Measurements from ENCODE around the gene IFNL1.

The IFNL1 gene

GRCh38 chr19:39301021-39301420 is 4.8 kb downstream of the IFNL1 start:
- H3K27ac ChIP-seq (ENCODE audit: low read length), result no peak overlapping the region
- peaks cover 5 to 37% of the 10 kb centered on the region in 2 donors for H3K27me3 ChIP-seq (ENCODE audit: control insufficient read depth in 1 of 2, insufficient read depth in 2 of 2, low read length in 2 of 2)
- no peaks in the 10 kb centered on the region for H3K4me1 ChIP-seq (ENCODE audit: control insufficient read depth, insufficient read depth, low read length)
- no peak overlapping the region for H3K4me3 ChIP-seq (ENCODE audit: low read length in 2 of 2)
- H3K9ac ChIP-seq (ENCODE audit: low read length in 2 of 2), result no peak overlapping the region
- H3K36me3 ChIP-seq (ENCODE audit: control insufficient read depth in 2 of 2, insufficient read depth in 2 of 2, low read length in 2 of 2), result no peaks in the 10 kb centered on the region
- H3K9me3 ChIP-seq (ENCODE audit: control insufficient read depth in 2 of 2, low read length in 2 of 2), result no peaks in the 10 kb centered on the region

DNA sequence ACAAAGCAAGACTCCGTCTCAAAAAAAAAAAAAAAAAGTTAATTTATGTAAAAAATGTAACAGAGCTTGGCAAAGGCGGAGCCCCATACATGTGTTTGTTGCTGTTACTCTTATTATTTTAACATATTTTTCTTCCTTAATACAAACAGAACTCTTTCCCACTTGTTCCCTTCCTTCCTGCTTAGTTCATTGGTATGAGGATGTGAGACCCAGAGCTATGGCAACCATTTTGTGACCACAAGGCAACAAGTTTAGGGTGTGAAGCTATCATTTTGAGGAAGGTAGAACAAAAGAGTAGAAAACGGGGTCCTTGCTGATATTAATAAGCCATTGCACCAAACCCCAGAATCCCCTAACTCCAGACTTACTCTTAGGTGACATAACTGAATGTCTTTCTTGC is 5.4 kb downstream of the IFNL1 start:
- Histone ChIP-seq H3K9me3 (ENCODE audit: control insufficient read depth in 2 of 2, low read length in 2 of 2) (no peaks in the 10 kb centered on the region), H3K9ac (ENCODE audit: low read length in 2 of 2) (no peak overlapping the region), H3K4me1 (ENCODE audit: control insufficient read depth, insufficient read depth, low read length) (no peaks in the 10 kb centered on the region), H3K4me3 (ENCODE audit: low read length in 2 of 2) (no peak overlapping the region), H3K36me3 (ENCODE audit: control insufficient read depth in 2 of 2, insufficient read depth in 2 of 2, low read length in 2 of 2) (no peaks in the 10 kb centered on the region), H3K27ac (ENCODE audit: low read length) (no peak overlapping the region), H3K27me3 (ENCODE audit: control insufficient read depth in 1 of 2, insufficient read depth in 2 of 2, low read length in 2 of 2) (peaks cover 5 to 40% of the 10 kb centered on the region in 2 donors)

DNA sequence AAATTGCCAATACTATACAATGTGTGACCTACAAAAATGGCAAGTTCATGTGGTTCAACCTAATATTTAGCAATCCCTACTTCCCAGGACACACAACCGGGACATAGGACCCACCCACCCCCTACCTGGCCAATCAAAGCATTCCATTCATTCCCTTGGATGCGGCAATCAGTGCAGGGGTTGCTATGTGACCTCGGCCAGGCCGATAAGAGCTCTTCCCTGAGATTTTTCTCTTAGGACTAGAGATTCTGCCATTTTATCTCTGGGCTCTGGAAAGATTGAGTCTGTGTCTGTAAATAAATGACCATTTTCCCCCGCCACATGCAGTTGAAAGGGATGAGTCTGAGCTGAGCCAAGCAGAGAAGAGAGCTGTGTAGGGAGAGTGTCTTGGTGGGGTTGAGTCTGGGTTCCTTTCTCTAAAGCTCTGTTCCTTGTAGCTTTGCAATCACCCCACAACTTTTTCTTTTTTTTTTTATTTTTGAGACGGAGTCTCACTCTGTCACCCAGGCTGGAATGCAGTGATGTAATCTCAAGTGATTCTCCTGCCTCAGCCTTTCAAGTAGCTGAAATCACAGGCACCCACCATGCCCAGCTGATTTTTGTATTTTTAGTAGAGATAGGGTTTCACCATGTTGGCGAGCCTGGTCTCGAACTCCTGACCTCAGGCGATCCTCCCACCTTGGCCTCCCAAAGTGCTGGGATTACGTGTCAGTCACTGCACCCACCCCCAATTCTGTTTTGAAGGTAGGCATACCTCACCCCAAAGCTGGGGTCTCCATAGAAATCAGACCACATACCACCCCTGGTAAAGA is 7.4 kb downstream of the IFNL1 start:
- Histone ChIP-seq H3K27me3 (ENCODE audit: control insufficient read depth in 1 of 2, insufficient read depth in 2 of 2, low read length in 2 of 2) (peaks cover 21 to 41% of the 10 kb centered on the region in 2 donors), H3K9ac (ENCODE audit: low read length in 2 of 2) (no peak overlapping the region), H3K4me3 (ENCODE audit: low read length in 2 of 2) (no peak overlapping the region), H3K27ac (ENCODE audit: low read length) (no peak overlapping the region), H3K36me3 (ENCODE audit: control insufficient read depth in 2 of 2, insufficient read depth in 2 of 2, low read length in 2 of 2) (no peaks in the 10 kb centered on the region), H3K4me1 (ENCODE audit: control insufficient read depth, insufficient read depth, low read length) (peaks cover 5% of the 10 kb centered on the region), H3K9me3 (ENCODE audit: control insufficient read depth in 2 of 2, low read length in 2 of 2) (no peaks in the 10 kb centered on the region)

GRCh38 chr19:39304185-39304513 is 7.9 kb downstream of the IFNL1 start:
- Histone ChIP-seq H3K9me3 (ENCODE audit: control insufficient read depth in 2 of 2, low read length in 2 of 2) (no peaks in the 10 kb centered on the region), H3K9ac (ENCODE audit: low read length in 2 of 2) (no peak overlapping the region), H3K27me3 (ENCODE audit: control insufficient read depth in 1 of 2, insufficient read depth in 2 of 2, low read length in 2 of 2) (peaks cover 25 to 46% of the 10 kb centered on the region in 2 donors), H3K36me3 (ENCODE audit: control insufficient read depth in 2 of 2, insufficient read depth in 2 of 2, low read length in 2 of 2) (no peaks in the 10 kb centered on the region), H3K4me3 (ENCODE audit: low read length in 2 of 2) (no peak overlapping the region), H3K4me1 (ENCODE audit: control insufficient read depth, insufficient read depth, low read length) (peaks cover 5% of the 10 kb centered on the region), H3K27ac (ENCODE audit: low read length) (no peak overlapping the region)

DNA sequence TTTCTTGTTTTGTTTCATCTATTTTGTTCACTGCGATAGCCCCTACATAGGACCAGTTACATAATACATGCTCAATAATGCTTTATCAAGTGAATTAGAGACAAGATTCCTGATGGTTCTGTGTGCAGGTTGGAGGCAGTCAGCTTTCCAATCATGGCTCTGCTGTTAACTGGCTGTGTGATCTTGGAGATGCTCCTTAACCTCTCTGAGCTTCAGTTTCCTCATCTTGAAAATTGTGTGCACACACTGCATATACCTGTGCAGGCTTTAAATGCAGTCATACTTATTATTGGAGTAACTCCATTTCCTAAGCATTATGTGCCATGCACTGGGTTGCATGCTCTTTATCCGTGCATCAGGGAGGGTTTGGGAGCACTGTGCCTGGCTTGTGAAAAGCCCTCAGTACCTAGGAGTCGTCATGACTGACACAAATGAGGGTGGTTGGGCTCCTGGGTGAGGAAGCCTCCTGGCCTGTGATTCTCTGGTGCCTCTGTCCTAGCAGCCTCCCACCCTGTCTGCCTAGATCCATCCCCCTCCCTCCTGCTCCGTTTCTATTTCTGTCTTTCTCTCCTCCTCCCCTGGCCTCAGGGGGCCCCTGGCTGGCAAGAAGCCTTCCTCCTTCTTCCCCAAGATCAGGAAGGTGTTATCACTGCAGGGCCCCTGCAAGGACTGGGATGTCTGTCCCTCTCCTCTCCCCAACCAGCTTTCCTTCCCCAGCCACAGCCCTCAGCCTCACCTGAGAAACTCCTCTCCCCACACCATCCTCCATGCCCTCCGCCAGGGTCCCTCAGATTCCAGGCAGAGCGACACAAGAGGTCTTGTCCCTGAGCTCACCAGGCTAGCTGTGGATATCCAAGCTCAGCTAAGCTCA is 8.7 kb downstream of the IFNL1 start:
- H3K9me3 ChIP-seq (ENCODE audit: control insufficient read depth in 2 of 2, low read length in 2 of 2), result no peaks in the 10 kb centered on the region
- H3K4me1 ChIP-seq (ENCODE audit: control insufficient read depth, insufficient read depth, low read length), result peaks cover 5% of the 10 kb centered on the region
- no peaks in the 10 kb centered on the region for H3K36me3 ChIP-seq (ENCODE audit: control insufficient read depth in 2 of 2, insufficient read depth in 2 of 2, low read length in 2 of 2)
- peaks cover 25 to 44% of the 10 kb centered on the region in 2 donors for H3K27me3 ChIP-seq (ENCODE audit: control insufficient read depth in 1 of 2, insufficient read depth in 2 of 2, low read length in 2 of 2)
- H3K4me3 ChIP-seq (ENCODE audit: low read length in 2 of 2), result no peak overlapping the region
- no peak overlapping the region for H3K9ac ChIP-seq (ENCODE audit: low read length in 2 of 2)
- H3K27ac ChIP-seq (ENCODE audit: low read length), result no peak overlapping the region

GRCh38 chr19:39306075-39306474 is 9.9 kb downstream of the IFNL1 start:
- Histone ChIP-seq H3K27ac (ENCODE audit: low read length) (no peak overlapping the region), H3K4me1 (ENCODE audit: control insufficient read depth, insufficient read depth, low read length) (peaks cover 5% of the 10 kb centered on the region), H3K36me3 (ENCODE audit: control insufficient read depth in 2 of 2, insufficient read depth in 2 of 2, low read length in 2 of 2) (no peaks in the 10 kb centered on the region), H3K27me3 (ENCODE audit: control insufficient read depth in 1 of 2, insufficient read depth in 2 of 2, low read length in 2 of 2) (peaks cover 25 to 43% of the 10 kb centered on the region in 2 donors), H3K4me3 (ENCODE audit: low read length in 2 of 2) (no peak overlapping the region), H3K9ac (ENCODE audit: low read length in 2 of 2) (no peak overlapping the region), H3K9me3 (ENCODE audit: control insufficient read depth in 2 of 2, low read length in 2 of 2) (no peaks in the 10 kb centered on the region)

DNA sequence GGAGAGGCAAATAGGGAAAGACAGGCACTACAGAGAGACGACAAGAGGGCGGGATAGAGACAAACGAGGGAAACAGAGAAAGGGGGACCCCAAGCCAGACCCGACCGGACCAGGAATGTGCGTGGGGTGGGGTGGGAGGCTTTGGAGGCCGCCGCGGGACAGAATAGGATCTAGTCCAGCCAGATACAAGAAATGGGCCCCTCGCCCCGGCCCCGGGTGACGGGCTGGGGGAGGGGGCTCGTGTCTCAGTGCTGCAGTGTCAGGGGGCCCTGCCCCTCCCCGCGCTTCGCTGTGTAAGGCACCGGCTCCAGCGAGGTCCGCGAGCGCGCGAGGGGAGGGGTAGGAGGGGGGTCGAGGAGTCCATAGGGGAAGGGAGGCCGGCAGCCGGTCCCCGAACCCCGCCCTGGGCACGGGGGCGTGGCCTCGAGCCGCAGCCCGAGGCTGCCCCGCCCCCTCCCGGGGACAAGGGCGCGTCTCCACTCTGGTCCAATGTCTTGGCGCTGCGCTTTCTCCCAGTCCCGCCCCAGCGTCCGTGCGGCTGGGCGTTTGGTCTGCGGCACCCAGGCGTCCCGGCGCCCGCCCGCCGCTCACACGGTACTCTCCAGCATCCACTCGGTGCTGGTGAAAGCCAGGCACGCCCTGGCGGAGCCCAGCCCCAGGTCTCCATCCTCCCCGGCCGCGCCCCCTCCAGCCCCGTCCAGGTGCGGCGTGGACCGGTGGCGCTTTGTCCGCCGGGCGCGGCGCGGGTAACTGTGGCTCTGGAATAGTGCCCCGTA is 11.0 kb downstream of the IFNL1 start:
- H3K36me3 ChIP-seq (ENCODE audit: control insufficient read depth in 2 of 2, insufficient read depth in 2 of 2, low read length in 2 of 2), result peaks cover 0 to 3% of the 10 kb centered on the region in 2 donors
- peaks cover 25 to 43% of the 10 kb centered on the region in 2 donors for H3K27me3 ChIP-seq (ENCODE audit: control insufficient read depth in 1 of 2, insufficient read depth in 2 of 2, low read length in 2 of 2)
- H3K4me3 ChIP-seq (ENCODE audit: low read length in 2 of 2), result no peak overlapping the region
- no peaks in the 10 kb centered on the region for H3K9me3 ChIP-seq (ENCODE audit: control insufficient read depth in 2 of 2, low read length in 2 of 2)
- no peak overlapping the region for H3K27ac ChIP-seq (ENCODE audit: low read length)
- peaks cover 5% of the 10 kb centered on the region for H3K4me1 ChIP-seq (ENCODE audit: control insufficient read depth, insufficient read depth, low read length)
- no peak overlapping the region for H3K9ac ChIP-seq (ENCODE audit: low read length in 2 of 2)

DNA sequence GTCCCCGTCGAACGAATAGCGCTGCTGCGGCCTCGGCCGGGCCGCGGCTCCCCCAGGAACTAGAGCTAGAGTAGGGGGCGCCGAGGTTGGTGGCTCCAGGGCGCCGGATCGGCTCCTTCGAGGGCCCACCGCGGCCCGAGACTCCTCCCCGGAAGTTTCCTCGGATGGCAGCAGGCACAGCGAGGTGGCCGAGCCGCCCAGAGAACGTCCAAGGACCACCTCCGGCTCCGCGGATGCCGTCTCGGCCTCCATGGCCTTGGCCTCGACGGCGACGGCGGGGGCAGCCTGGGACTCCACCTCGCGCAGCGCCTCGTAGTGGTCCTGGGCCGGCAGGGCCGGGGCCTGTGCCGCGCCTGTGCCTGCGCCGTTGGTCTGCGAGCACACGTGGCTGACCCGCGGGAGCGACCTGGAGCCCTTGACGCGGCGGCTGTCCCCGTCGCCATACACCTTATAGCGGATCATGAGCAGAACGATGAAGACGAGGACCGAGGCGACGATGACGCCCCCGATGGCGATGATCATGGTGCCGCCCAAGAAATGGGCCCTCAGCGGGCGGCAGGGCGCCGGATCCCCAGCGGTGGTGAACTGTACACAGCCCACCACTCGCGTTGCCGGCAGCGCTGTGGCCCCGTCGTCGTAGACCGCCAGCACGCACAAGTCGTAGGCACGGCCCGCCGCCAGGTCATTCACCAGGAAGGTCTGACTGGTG is 11.8 kb downstream of the IFNL1 start:
- Histone ChIP-seq H3K27me3 (ENCODE audit: control insufficient read depth in 1 of 2, insufficient read depth in 2 of 2, low read length in 2 of 2) (peaks cover 25 to 43% of the 10 kb centered on the region in 2 donors), H3K9me3 (ENCODE audit: control insufficient read depth in 2 of 2, low read length in 2 of 2) (no peaks in the 10 kb centered on the region), H3K27ac (ENCODE audit: low read length) (no peak overlapping the region), H3K4me1 (ENCODE audit: control insufficient read depth, insufficient read depth, low read length) (peaks cover 5% of the 10 kb centered on the region), H3K4me3 (ENCODE audit: low read length in 2 of 2) (no peak overlapping the region), H3K36me3 (ENCODE audit: control insufficient read depth in 2 of 2, insufficient read depth in 2 of 2, low read length in 2 of 2) (peaks cover 0 to 3% of the 10 kb centered on the region in 2 donors), H3K9ac (ENCODE audit: low read length in 2 of 2) (no peak overlapping the region)

DNA sequence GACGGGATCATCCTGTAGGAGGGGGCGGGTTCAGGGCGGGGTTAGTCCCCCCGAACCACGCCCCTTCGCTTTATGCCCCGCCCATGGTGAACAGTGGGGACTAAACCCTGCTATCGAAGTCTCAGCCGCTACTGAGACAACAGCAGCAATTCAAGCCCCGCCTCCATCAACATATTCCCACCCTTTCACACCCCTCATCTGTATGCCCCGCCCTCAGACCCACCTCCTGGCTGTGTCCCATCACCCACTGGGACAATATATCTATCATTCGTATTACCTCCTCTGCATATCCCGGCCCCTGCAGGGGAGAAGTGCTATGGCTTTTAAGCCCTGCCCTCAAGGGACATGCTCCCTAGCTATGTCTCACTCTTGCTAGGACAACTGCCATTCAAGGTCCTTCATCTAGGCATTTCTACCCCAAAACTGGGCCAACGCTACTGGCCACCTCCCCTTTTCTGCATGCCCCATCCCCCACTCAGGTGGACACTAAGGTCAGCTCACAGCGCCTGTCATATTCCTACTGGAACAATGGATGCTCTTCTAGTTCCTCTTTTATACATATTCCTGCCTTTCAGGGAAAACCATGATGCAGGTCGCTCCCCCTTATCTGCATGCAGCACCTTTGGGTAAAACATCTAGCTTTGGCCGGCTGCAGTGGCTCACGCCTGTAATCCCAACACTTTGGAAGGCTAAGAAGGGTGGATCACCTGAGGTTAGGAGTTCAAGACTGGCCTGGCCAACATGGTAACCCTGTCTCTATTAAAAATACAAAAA is 12.5 kb downstream of the IFNL1 start:
- peaks cover 25 to 37% of the 10 kb centered on the region in 2 donors for H3K27me3 ChIP-seq (ENCODE audit: control insufficient read depth in 1 of 2, insufficient read depth in 2 of 2, low read length in 2 of 2)
- peaks cover 0 to 8% of the 10 kb centered on the region in 2 donors for H3K36me3 ChIP-seq (ENCODE audit: control insufficient read depth in 2 of 2, insufficient read depth in 2 of 2, low read length in 2 of 2)
- H3K4me3 ChIP-seq (ENCODE audit: low read length in 2 of 2), result no peak overlapping the region
- H3K9ac ChIP-seq (ENCODE audit: low read length in 2 of 2), result no peak overlapping the region
- no peak overlapping the region for H3K27ac ChIP-seq (ENCODE audit: low read length)
- peaks cover 5% of the 10 kb centered on the region for H3K4me1 ChIP-seq (ENCODE audit: control insufficient read depth, insufficient read depth, low read length)
- H3K9me3 ChIP-seq (ENCODE audit: control insufficient read depth in 2 of 2, low read length in 2 of 2), result no peaks in the 10 kb centered on the region
